Femur (tissue), 1 donor: Measurements from ENCODE around the gene PIK3R4.
A peak's percentile ranks its signal among the peaks of the same experiment; 100 is the strongest.

ENCODE experiments used
- DNase-seq: peaks from one replicate; pipeline ENCODE4 v3.0.0-alpha.2; 2017

The PIK3R4 gene

DNA sequence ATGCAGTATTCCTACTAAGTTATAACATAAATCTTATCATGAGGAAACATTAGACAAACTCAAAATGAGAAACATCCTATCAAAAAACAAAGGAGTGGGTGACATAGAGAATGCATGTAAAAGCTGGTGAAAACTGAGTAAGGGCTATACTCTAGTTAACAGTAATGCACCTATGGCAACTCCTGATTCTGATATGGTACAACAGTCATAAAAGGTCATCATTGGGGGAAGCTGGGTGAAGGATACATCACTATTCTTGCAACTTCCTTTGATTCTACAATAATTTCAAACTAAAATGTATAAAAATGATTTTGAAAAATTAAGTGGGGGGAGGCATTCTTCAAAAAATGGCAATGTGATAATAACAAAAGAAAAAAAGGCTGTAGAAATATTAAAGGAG, 6.8 kb downstream of the PIK3R4 start:
- DNase-seq: no peak

DNA sequence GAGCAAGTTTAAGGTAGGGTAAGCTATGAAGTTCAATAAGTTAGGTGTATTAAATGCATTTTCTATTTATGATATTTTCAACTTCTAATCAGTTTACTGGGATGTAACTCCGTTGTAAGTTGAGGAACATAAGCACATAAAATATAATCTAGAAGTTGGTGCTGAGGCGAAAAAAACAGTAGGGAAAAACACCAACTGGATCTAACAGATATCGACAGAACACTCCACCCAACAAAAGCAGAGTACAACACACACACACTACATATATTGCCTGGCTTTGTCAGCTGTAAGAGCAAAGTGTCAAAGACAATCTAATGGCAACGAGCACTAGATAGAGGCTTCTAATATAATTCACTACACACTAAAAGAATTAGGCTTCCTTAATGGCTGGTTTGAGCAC, 8.4 kb downstream of the PIK3R4 start:
- DNase-seq: no peak

- no peak for DNase-seq
These were observed 9.0 kb downstream of the PIK3R4 start for GRCh38 chr3:130737622-130738021.

DNA sequence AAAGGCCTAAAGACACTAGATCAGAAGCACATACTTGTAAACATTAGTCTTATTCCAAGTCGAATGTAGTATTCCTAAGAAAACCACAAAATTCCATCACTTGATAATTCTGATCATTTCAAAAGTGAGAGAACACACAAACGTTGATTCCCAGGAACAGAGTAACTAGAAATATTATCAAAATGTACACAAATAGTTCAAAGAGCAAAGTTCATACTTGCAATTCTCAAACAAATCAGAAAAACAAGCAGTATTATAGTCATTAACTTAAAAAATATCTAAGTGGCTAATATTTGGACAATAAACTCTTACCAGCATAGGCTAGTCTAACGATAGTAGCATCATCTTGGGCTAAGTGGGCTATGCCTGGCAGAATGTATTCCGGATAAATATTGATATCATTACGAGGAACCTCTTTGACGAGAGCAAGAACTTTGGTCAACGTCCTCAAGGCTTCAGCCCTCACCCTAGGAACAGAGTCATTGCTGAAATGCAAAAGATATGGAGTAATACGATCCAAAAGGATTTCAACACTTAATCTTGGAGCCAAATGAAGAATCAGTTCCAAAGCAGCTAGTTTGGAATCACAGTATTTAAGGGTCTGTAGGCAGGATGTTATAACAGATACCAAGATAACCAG, 13.3 kb downstream of the PIK3R4 start:
- DNase-seq: no peak

- DNase-seq: no peak
These were observed 14.1 kb downstream of the PIK3R4 start for GRCh38 chr3:130732501-130732900.

GRCh38 chr3:130731817-130732216, 14.8 kb downstream of the PIK3R4 start:
- no peak for DNase-seq

GRCh38 chr3:130729154-130729553, 17.5 kb downstream of the PIK3R4 start:
- no peak for DNase-seq

- DNase-seq: no peak
These were observed 18.6 kb downstream of the PIK3R4 start for GRCh38 chr3:130728037-130728436.

GRCh38 chr3:130725746-130726145, 20.9 kb downstream of the PIK3R4 start:
- no peak for DNase-seq

DNA sequence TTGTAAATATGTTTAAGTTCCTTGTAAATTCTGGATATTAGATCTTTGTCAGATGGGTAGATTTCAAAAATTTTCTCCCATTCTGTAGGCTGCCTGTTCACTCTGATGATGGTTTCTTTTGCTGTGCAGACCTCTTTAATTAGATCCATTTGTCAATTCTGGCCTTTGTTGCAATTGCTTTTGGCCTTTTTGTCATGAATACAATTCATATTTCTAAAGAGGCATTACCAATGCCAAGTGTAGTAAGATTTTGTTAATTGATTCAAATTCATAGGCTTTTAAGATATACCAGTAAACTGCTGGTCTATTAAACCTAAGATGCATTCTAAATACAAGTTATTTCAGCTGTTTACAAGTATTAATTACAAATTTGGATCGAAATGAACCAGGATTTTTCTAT, 31.0 kb downstream of the PIK3R4 start:
- no peak for DNase-seq

- DNase-seq: no peak
These were observed 33.8 kb downstream of the PIK3R4 start for GRCh38 chr3:130712718-130713423.

DNA sequence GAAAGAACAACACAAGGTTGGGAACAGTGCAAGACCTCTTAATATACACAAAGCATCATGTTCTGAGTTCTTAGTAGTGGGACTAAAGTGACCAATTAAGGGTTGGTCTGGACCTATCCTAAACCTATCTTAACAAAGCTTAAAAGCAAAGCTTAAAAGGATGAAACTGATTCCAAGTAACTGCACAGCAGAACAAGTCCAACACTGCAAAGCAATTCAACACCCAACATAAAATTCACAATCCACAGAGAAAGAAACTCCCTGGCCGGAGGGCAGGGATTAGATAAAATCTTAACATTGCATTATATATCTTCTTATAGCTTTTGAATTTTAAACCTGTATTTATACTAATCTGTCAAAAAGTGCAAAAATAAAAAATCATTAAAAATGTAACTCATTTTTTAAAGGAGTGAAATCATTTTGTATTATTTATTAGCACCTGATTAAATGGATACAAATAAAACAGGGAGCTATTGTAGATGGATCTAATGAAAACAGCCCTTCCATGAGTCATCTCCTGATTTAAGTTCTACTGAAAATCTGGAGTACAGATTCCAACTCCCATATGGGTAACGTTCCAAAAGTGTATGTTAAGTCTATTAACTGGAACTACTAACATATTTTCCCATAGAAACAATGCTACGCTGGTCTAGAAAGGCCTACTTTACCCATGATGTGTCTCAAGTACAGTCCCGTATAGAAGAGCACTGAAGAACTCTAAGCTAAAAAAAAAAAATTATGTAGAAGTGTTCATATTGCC, 34.9 kb downstream of the PIK3R4 start:
- no peak for DNase-seq

DNA sequence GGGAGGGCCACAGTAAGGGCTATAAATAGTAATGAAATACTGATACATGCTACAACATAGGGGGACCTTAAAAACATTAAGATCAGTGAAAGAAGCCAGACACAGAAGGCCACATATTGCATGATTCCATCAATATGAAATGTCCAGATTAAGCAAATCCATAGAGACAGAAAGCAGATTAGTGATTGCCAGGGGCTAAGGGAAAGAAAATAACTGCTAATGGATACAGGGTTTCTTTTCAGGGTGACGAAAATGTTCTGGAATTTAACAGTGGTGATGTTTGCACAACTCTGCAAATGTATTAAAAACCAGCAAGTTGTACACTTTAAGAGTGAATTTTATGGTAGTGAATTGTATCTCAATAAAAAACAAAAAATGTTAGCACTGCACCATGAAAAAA, 37.0 kb downstream of the PIK3R4 start:
- DNase-seq: no peak

- DNase-seq: no peak
These were observed 38.6 kb downstream of the PIK3R4 start for GRCh38 chr3:130707902-130708601.

DNA sequence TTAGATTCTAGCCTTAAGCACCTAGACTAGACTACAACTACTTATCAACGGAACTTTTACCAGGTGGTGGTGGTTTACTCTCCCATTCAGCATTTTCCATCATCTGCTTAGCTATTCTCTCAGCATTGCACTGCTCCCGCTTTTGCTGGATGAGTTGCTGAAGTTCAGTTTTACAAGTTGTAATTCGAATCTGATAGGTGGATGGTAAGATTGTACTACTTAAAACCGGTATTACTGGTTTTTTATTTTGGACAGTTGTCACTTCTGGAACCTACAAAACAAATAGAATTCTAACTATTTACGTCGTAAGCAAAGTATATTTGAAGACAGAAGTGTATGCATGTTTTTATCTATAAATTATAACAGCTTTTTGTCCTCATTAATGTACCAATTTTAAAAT, 41.1 kb downstream of the PIK3R4 start:
- no peak for DNase-seq

DNA sequence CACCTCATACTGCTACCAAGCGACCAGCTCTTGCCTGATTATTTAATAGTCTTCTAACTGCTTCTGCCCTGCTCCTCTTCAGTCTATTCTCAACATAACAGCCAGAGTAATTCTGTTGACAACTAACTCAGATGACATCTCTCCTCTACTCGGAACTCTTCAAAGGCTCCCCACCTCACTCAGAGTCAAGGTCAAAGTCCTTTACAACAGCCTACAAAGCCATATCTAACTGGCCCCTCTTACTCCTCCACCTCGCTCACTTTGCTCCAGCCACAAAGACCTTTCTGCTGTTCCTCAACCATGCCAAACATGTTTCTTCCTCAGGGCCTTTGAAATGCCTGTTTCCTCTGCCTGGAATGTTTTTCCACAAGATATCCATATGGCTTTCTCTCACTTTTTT, 43.6 kb downstream of the PIK3R4 start:
- DNase-seq: no peak

- DNase-seq: peak; percentile 30
These were observed 46.1 kb downstream of the PIK3R4 start for GRCh38 chr3:130700541-130700940.

DNA sequence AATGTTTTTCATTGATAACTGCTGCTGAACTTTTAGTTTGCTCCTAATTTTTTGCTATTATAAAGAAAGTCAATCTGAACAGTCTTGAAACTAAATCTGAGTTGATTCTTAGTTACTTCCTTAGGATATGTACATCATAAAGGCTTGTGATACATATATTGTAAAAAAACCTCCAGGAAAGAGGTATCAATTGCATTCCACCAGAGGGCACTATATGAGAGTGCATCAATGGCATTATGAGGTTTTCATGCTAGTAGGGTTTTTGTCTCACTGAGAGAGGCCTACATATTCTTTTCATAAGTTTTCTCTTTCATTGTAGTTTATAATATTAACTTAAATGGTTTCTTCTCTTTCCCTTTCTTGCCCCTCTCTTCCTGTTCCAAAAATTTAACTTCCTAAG, 46.9 kb downstream of the PIK3R4 start:
- no peak for DNase-seq

- DNase-seq: no peak
These were observed 53.3 kb downstream of the PIK3R4 start for GRCh38 chr3:130693314-130693713.

GRCh38 chr3:130692455-130692854, 54.2 kb downstream of the PIK3R4 start:
- no peak for DNase-seq

GRCh38 chr3:130688697-130689470, 57.7 kb downstream of the PIK3R4 start:
- no peak for DNase-seq

DNA sequence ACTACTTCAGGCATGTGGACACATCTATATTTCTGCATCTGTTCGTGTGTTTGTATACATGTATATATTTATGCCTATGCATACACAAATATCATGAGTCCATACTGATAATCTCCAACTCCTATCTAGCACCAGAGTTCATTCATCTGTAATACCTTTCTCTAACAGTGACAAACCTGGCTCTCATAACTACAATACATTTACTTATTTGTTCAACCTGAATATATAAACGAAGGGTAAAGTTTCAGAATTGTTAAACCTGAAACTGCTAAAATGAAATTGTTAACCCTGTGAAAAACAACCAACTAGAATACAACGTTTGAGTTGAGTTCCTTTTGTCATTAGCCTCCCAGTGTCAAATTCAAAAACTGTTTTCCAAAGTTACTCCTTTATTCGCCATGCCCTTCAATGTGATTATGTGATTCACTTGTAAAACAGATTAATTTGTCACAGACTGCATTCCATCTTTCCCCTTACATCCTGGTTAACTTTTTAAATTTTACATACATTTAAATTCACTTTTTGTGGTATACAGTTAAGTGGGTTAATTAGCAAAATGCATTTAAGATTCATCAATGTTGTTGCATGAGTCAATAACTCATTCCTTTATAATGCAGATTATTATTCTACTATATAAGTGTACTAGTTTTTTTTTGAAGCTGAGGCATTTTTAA, 58.5 kb downstream of the PIK3R4 start:
- no peak for DNase-seq
